HG02623 (cell line): ENCODE data around the gene HAUS7.

Experiments
- ATAC-seq: cut with Tn5 transposase; IDR thresholded peaks from one replicate; pipeline ENCODE4 v1.9.1; 2021; ENCODE audit warnings: moderate library complexity; ENCODE audit not compliant: unreplicated experiment

Gene HAUS7

GRCh38 chrX:153470411-153471363 lies at the start of gene HAUS7:
Gene HAUS7 (minus strand): TSS chrX:153470576. CDS start chrX:153470557, 19 bp downstream.
- ATAC-seq: peak; percentile 82

GRCh38 chrX:153519569-153520286 lies 49.4 kb upstream of the HAUS7 start:
- no peak for ATAC-seq

GRCh38 chrX:153517946-153518834 lies 47.8 kb upstream of the HAUS7 start:
- ATAC-seq: no peak

DNA sequence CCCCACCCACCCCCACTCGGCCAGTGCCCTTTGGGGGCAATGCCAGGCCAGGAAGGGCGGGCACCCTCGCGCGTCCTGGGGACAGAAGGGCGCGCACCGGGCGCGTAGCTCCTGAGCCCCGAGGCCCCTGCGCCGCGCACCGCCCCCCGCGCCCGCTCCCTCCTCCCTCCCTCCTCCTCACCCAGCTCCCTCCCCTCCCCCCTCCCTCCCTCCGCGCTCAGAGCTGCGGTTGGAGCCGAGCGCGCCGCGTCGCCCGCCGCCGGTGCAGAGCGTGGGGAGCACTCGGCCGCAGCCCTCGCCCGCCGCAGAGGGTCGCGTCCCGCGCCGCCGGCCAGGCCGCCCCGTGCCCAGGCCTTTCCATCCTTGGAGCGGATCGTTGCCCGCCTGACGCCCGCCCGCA lies 47.0 kb upstream of the HAUS7 start, which contains the start of gene ATP2B3:
ATP2B3 (plus strand) TSS at position 220 of the 400 bp plus-strand sequence. CDS start 18,606 bp downstream, outside the sequence.
- ATAC-seq: no peak

GRCh38 chrX:153516073-153516472 lies 45.7 kb upstream of the HAUS7 start:
- no peak for ATAC-seq

GRCh38 chrX:153515435-153515834 lies 45.1 kb upstream of the HAUS7 start:
- no peak for ATAC-seq

- no peak for ATAC-seq
Observed at GRCh38 chrX:153514259-153514658, 43.9 kb upstream of the HAUS7 start.

GRCh38 chrX:153513265-153513664 lies 42.9 kb upstream of the HAUS7 start:
- ATAC-seq: no peak

GRCh38 chrX:153512501-153512893 lies 42.1 kb upstream of the HAUS7 start:
- no peak for ATAC-seq

- no peak for ATAC-seq
Observed at GRCh38 chrX:153511784-153512500, 41.6 kb upstream of the HAUS7 start.

- no peak for ATAC-seq
Observed at GRCh38 chrX:153510383-153510782, 40.0 kb upstream of the HAUS7 start.

DNA sequence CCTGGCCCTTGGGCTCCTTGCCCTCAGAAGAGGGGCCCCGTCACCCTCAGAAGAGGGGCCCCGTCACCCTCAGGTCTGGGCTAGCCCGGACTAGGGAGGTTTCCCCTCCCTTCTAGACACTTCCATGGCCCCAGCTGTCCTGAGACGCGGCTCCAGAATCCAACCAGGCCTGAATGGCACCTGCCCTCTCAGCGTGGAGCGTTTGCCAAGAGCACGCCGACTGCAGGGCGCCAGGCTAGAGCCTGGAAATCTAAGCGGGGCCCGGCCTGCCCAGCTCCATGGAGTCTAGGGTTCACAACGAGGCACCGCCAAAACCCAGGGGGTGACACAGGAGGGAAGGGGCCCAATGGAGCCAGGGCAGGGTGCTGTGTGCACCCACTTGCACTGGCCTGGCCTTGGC lies 39.2 kb upstream of the HAUS7 start:
- no peak for ATAC-seq

GRCh38 chrX:153507484-153508178 lies 37.3 kb upstream of the HAUS7 start:
- ATAC-seq: peak; percentile 80

DNA sequence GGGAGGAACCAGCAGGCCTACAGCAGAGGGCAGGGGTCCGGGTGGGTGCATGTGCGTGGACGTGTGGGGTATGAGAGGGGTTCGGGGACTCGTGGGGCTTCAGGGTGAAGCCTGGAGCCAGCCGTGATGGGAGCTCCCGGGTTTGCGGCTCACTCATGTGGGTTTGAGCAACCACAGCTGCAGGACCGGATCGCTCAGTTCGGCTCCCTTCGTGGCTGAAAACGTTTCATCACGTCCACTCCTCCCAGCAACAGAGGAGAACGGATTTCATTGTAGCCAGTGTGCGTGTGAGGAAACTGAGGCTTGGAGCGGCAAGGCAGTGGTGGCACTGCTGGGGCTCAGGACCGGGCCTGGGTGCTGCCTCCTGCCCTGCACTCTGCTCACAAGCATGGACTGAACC lies 35.0 kb upstream of the HAUS7 start:
- no peak for ATAC-seq

GRCh38 chrX:153504445-153505016 lies 34.2 kb upstream of the HAUS7 start:
- ATAC-seq: no peak

GRCh38 chrX:153502796-153503195 lies 32.4 kb upstream of the HAUS7 start:
- ATAC-seq: no peak

DNA sequence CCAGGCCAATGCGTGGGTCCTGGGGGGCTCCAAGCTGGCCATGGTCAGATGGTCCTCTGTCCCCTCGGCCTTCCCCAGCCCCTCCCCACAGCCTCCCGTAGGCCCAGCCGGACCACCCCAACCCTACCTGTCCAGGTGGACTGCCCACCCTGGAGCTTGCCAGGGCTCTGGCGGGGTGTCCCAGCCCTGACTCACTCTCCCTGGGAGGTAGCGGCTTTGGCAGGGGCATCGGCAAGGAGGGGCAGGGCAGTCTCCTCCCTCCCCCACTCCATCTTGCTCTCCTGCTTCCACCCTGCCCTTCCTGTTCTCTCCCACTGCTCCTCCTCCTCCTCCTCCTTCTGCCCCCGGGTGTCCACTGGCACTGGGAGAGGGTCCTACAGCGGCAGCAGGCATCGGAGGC lies 31.8 kb upstream of the HAUS7 start:
- no peak for ATAC-seq

GRCh38 chrX:153501530-153501929 lies 31.2 kb upstream of the HAUS7 start:
- ATAC-seq: no peak

- no peak for ATAC-seq
Observed at GRCh38 chrX:153500676-153501280, 30.4 kb upstream of the HAUS7 start.
